Astrocyte of the spinal cord (primary cell): ENCODE measurements around the gene MTA1.
A peak's percentile ranks its signal among the peaks of the same experiment; 100 is the strongest.

Experiments
- DNase-seq: peaks from one replicate; pipeline ENCODE4 v3.0.0; 2011; ENCODE audit warnings: low read depth, low spot score
- H3K4me3 ChIP-seq: 2 replicates; pipeline ENCODE4 v1.5.1; 2011; ENCODE audit warnings: low read depth, mild to moderate bottlenecking, low read length, moderate library complexity
- CTCF ChIP-seq: IDR thresholded peaks from 2 replicates; pipeline ENCODE4 v1.5.1; 2012; ENCODE audit warnings: low read depth, mild to moderate bottlenecking, low read length, inconsistent platforms
- in situ Hi-C: cut with HindIII; loops from 2 replicates; pipeline ENCODE4 v1.10.0; 2017; ENCODE audit warnings: low sequenced_read_pairs

Gene MTA1

GRCh38 chr14:105426416-105427130 lies 6.9 kb downstream of the MTA1 start:
- TF ChIP-seq CTCF: no peak
- in situ Hi-C loops: no loop called here
- no peak for DNase-seq
- no peak overlapping the region for H3K4me3 ChIP-seq

GRCh38 chr14:105427412-105427811 lies 7.8 kb downstream of the MTA1 start:
- no peak overlapping the region for H3K4me3 ChIP-seq
- no peak for DNase-seq
- no peak for TF ChIP-seq CTCF
- in situ Hi-C loops: no loop called here

- H3K4me3 ChIP-seq: no peak overlapping the region
- no peak for TF ChIP-seq CTCF
- DNase-seq: no peak
- in situ Hi-C loops: no loop called here
These were observed 8.4 kb downstream of the MTA1 start for GRCh38 chr14:105427936-105428485.

DNA sequence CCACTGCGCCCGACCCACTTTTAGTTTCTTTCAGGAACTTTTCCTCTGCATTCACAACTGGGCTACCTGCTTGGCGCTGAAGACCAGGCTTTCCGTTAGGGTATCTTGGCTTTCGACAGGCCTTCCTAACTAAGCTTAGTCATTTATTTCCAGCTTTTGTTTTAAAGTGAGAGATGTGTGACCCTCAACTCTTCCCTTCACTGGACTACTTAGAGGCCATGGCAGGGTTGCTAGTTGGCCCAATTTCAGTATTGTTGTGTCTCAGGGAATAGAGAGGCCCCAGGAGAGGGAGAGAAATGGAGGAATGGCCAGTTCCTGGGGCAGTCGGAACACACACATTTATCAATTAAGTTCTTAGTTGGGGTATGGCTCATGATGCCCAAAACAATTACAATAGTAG lies 10.4 kb downstream of the MTA1 start:
- no peak for TF ChIP-seq CTCF
- in situ Hi-C loops: no loop called here
- H3K4me3 ChIP-seq: no peak overlapping the region
- no peak for DNase-seq

GRCh38 chr14:105430565-105430964 lies 10.9 kb downstream of the MTA1 start:
- no peak for TF ChIP-seq CTCF

DNA sequence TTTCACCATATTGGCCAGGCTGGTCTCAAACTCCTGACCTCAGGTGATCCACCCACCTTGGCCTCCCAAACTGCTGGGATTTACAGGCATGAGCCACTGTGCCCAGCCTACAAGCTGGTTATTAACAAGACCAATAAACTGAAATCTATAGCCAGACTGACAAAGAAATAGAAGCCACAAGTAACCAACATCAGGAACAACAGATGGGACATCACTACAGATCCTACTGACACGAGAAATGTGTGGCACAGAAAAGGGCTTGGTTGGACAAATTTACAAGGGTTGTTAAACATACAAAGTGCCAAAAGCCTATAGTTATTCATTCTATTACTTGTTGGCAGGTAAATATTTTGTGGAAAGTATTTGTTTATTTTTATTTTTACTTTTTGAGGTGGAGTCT lies 11.6 kb downstream of the MTA1 start:
- in situ Hi-C loops: no loop called here
- TF ChIP-seq CTCF: no peak
- no peak overlapping the region for H3K4me3 ChIP-seq
- DNase-seq: no peak

More at GRCh38 chr14:105430565-105430964, 10.9 kb downstream of the MTA1 start:
- no peak overlapping the region for H3K4me3 ChIP-seq
- in situ Hi-C loops: no loop called here
- peak; percentile 45 for DNase-seq
